ENCODE results near the gene AGAP1. TPM values are rescaled to one million over a fixed set of nuclear protein-coding genes. Genes with fewer than 3 reads are reported as not detected.

AGAP1 gene
- total RNA-seq, 1 donor from 2014 or later = 39.4 TPM

DNA sequence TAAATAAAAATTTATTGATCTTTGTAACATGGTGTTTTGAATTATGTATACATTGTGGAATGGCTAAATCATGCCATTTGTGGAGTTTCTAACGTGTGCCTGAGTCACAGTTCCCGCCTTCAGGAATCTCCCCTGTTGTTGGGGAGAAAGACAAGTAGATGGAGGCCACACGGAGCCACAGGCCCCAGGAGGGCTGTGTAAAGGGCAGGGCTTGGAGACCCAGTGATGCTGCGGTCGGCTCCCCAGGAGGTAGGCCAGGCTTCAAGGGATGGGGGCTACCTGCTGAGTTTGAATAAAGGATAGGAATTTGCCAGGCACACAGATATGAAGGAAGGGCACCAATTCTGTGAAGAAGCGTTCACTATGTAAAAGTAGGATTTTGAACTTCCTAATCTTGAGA, 417.3 kb downstream of the AGAP1 start:
- H3K4me1 Mint-ChIP-seq (ENCODE audit: low read depth, unreplicated experiment) = no peaks in the 10 kb centered on the region
- H3K9me3 Mint-ChIP-seq (ENCODE audit: unreplicated experiment) = no peaks in the 10 kb centered on the region
- TF ChIP-seq, protein P1, sequence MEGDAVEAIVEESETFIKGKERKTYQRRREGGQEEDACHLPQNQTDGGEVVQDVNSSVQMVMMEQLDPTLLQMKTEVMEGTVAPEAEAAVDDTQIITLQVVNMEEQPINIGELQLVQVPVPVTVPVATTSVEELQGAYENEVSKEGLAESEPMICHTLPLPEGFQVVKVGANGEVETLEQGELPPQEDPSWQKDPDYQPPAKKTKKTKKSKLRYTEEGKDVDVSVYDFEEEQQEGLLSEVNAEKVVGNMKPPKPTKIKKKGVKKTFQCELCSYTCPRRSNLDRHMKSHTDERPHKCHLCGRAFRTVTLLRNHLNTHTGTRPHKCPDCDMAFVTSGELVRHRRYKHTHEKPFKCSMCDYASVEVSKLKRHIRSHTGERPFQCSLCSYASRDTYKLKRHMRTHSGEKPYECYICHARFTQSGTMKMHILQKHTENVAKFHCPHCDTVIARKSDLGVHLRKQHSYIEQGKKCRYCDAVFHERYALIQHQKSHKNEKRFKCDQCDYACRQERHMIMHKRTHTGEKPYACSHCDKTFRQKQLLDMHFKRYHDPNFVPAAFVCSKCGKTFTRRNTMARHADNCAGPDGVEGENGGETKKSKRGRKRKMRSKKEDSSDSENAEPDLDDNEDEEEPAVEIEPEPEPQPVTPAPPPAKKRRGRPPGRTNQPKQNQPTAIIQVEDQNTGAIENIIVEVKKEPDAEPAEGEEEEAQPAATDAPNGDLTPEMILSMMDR (IDR thresholded peaks at IDR 0.05; ENCODE audit: insufficient read depth, low read depth, low read length) = no peak
- no peak for TF ChIP-seq EZH2 (IDR thresholded peaks at IDR 0.05; ENCODE audit: insufficient read depth, low read length)
- FAIRE-seq = no peak
- no peak overlapping the region for H2AFZ ChIP-seq (ENCODE audit: low read depth, low read length)
- no peaks in the 10 kb centered on the region for H3K27me3 Mint-ChIP-seq (ENCODE audit: low read depth, unreplicated experiment)
- no peaks in the 10 kb centered on the region for H4K20me1 ChIP-seq (ENCODE audit: insufficient read depth, low read length)
- no peaks in the 10 kb centered on the region for H3K4me1 ChIP-seq (ENCODE audit: insufficient read depth, low read length)
- H3K27me3 ChIP-seq (ENCODE audit: insufficient read depth, low read length) = no peaks in the 10 kb centered on the region
- no peak for DNase-seq (ENCODE audit: low read depth)
- H3K36me3 ChIP-seq (ENCODE audit: insufficient read depth, low read length) = no peaks in the 10 kb centered on the region
- H3K36me3 Mint-ChIP-seq (ENCODE audit: low read depth, unreplicated experiment) = peaks cover 21% of the 10 kb centered on the region
- H3K27ac ChIP-seq (ENCODE audit: low read depth, low read length) = no peak overlapping the region
- no peak overlapping the region for H3K9ac ChIP-seq (ENCODE audit: low read length)
- H3K79me2 ChIP-seq (ENCODE audit: insufficient read depth, low read length) = no peaks in the 10 kb centered on the region
- no peak overlapping the region for H3K4me3 ChIP-seq (ENCODE audit: insufficient read depth, low read depth, low read length)
- no peak overlapping the region for H3K4me3 Mint-ChIP-seq (ENCODE audit: unreplicated experiment)
- H3K4me2 ChIP-seq (ENCODE audit: low read length) = no peak overlapping the region
- no peaks in the 10 kb centered on the region for H3K9me3 ChIP-seq (ENCODE audit: insufficient read depth, low read depth, low read length)
- no peak overlapping the region for H3K27ac Mint-ChIP-seq (ENCODE audit: unreplicated experiment)

DNA sequence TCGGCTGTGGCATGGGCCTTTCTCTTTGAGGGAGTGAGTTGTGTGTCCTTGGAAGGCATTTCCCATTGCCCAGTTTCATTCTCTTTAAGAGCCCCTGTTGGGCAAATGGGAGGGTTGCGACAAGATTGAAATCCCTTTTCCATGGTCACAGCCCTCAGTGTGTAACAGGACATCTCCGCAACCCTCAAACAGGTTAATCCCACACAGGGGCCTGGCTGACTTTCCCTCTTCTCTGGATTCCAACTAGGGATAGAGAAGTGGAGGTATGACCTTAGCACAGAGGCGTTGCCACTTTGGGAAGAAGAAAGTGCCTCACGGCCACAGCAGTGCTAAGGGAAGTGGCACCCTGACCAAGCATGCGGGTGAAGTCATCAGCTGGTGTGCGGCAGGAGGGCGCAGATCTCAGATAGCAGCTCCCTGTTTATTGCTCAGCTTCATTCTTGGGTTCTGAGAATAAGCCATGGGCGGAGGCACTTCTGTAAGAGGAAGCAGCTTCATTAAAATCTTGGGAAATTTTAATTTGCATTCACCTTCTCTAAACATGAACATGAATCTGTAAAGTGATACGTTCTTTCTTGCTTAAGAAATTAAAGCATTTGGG, 417.9 kb downstream of the AGAP1 start:
- Histone ChIP-seq H3K9ac (ENCODE audit: low read length) (no peak overlapping the region), H4K20me1 (ENCODE audit: insufficient read depth, low read length) (no peaks in the 10 kb centered on the region), H3K4me2 (ENCODE audit: low read length) (no peak overlapping the region), H3K79me2 (ENCODE audit: insufficient read depth, low read length) (no peaks in the 10 kb centered on the region), H3K9me3 (ENCODE audit: insufficient read depth, low read depth, low read length) (no peaks in the 10 kb centered on the region), H3K27me3 (ENCODE audit: insufficient read depth, low read length) (no peaks in the 10 kb centered on the region), H3K36me3 (ENCODE audit: insufficient read depth, low read length) (no peaks in the 10 kb centered on the region), H2AFZ (ENCODE audit: low read depth, low read length) (no peak overlapping the region), H3K4me3 (ENCODE audit: insufficient read depth, low read depth, low read length) (no peak overlapping the region), H3K4me1 (ENCODE audit: insufficient read depth, low read length) (no peaks in the 10 kb centered on the region), H3K27ac (ENCODE audit: low read depth, low read length) (no peak overlapping the region)
- no peak for DNase-seq (ENCODE audit: low read depth)
- H3K27me3 Mint-ChIP-seq (ENCODE audit: low read depth, unreplicated experiment) = no peaks in the 10 kb centered on the region
- no peak overlapping the region for H3K4me3 Mint-ChIP-seq (ENCODE audit: unreplicated experiment)
- peaks cover 22% of the 10 kb centered on the region for H3K36me3 Mint-ChIP-seq (ENCODE audit: low read depth, unreplicated experiment)
- H3K4me1 Mint-ChIP-seq (ENCODE audit: low read depth, unreplicated experiment) = no peaks in the 10 kb centered on the region
- TF ChIP-seq, protein P1 (IDR thresholded peaks at IDR 0.05; ENCODE audit: insufficient read depth, low read depth, low read length) = no peak
- no peak for FAIRE-seq
- no peaks in the 10 kb centered on the region for H3K9me3 Mint-ChIP-seq (ENCODE audit: unreplicated experiment)
- no peak overlapping the region for H3K27ac Mint-ChIP-seq (ENCODE audit: unreplicated experiment)

DNA sequence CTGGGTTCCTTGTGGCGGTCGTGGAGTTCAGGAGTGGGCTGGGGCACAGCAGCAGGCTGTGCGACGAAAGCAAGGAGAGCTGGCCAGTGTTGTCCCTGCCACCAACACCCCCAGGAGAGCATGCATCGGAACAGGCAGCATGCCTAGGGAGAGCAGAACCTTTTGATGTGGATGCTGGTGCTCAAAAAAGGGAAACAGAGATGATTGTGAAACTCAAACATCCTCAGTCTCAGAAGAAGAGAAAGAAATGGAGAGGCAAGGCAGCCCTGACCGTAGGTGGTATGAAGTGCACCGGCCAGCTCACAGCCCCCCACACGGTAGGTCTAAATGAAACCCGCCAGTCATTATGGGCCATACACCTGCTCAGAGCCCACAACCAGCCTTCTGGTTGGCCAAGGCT, 420.9 kb downstream of the AGAP1 start:
- H3K4me3 ChIP-seq (ENCODE audit: insufficient read depth, low read depth, low read length) = no peak overlapping the region
- no peaks in the 10 kb centered on the region for H3K4me1 ChIP-seq (ENCODE audit: insufficient read depth, low read length)
- no peak overlapping the region for H2AFZ ChIP-seq (ENCODE audit: low read depth, low read length)
- Mint-ChIP-seq H3K4me3 (ENCODE audit: unreplicated experiment) (no peak overlapping the region), H3K27ac (ENCODE audit: unreplicated experiment) (no peak overlapping the region), H3K4me1 (ENCODE audit: low read depth, unreplicated experiment) (no peaks in the 10 kb centered on the region), H3K27me3 (ENCODE audit: low read depth, unreplicated experiment) (no peaks in the 10 kb centered on the region), H3K9me3 (ENCODE audit: unreplicated experiment) (no peaks in the 10 kb centered on the region), H3K36me3 (ENCODE audit: low read depth, unreplicated experiment) (peaks cover 32% of the 10 kb centered on the region)
- FAIRE-seq (no peak), DNase-seq (ENCODE audit: low read depth) (no peak)
- H3K36me3 ChIP-seq (ENCODE audit: insufficient read depth, low read length) = no peaks in the 10 kb centered on the region
- H3K79me2 ChIP-seq (ENCODE audit: insufficient read depth, low read length) = no peaks in the 10 kb centered on the region
- H3K27ac ChIP-seq (ENCODE audit: low read depth, low read length) = no peak overlapping the region
- no peaks in the 10 kb centered on the region for H3K27me3 ChIP-seq (ENCODE audit: insufficient read depth, low read length)
- H3K9ac ChIP-seq (ENCODE audit: low read length) = no peak overlapping the region
- H4K20me1 ChIP-seq (ENCODE audit: insufficient read depth, low read length) = no peaks in the 10 kb centered on the region
- no peaks in the 10 kb centered on the region for H3K9me3 ChIP-seq (ENCODE audit: insufficient read depth, low read depth, low read length)
- TF ChIP-seq, protein P1 (IDR thresholded peaks at IDR 0.05; ENCODE audit: insufficient read depth, low read depth, low read length) = no peak
- TF ChIP-seq EZH2 (IDR thresholded peaks at IDR 0.05; ENCODE audit: insufficient read depth, low read length) = no peak
- H3K4me2 ChIP-seq (ENCODE audit: low read length) = no peak overlapping the region
